GM12878 (cell line): ENCODE data around the gene SLC13A3. TPM values are rescaled to one million over a fixed set of nuclear protein-coding genes. Genes with fewer than 3 reads are reported as not detected.

Experiments used
- ATAC-seq: fragments of 200-7000 bp; cut with Tn5 transposase; 3 replicates; pipeline ENCODE4 v1.9.1; 2020; ENCODE audit warnings: mild to moderate bottlenecking, moderate library complexity
- BruUV-seq: library from RNA; stranded (reverse); fragments of 400-500 nt; replicated peaks from 2 replicates; lab custom pipeline; 2021; lab: Mats Ljungman, UMichigan
- CTCF ChIA-PET: fragments of 300-600 bp; sonication (Branson Sonifier 250); formaldehyde crosslinking; extraction: SDS; loops from one replicate; lab custom pipeline; 2021; ENCODE audit warnings: inconsistent platforms; lab: Yijun Ruan, JAX
- POLR2A ChIA-PET: fragments of 350-600 bp; formaldehyde crosslinking; extraction: SDS; loops from one replicate; lab custom pipeline; 2021; ENCODE audit warnings: inconsistent platforms; lab: Charles Lee
- RAD21 ChIA-PET: fragments of 300-600 bp; sonication (Branson Sonifier 250); formaldehyde crosslinking; loops from one replicate; lab custom pipeline; 2023; ENCODE audit warnings: antibody characterized with exemption; ENCODE audit not compliant: unreplicated experiment; lab: Charles Lee
- SMC1A ChIA-PET: fragments of 300-600 bp; sonication (Branson Sonifier 250); formaldehyde crosslinking; loops from one replicate; lab custom pipeline; 2023; ENCODE audit not compliant: unreplicated experiment, uncharacterized antibody; lab: Charles Lee
- DNase-seq: peaks from one replicate; pipeline ENCODE4 v3.0.0-alpha.2; 2011; ENCODE audit warnings: low read depth, low spot score
- FAIRE-seq: peaks from 3 replicates; lab custom pipeline; 2011; peaks lifted over from hg19 to GRCh38; lab: Jason Lieb, UNC
- H2AFZ ChIP-seq: 2 replicates; pipeline ENCODE4 v1.6.0; 2011; ENCODE audit warnings: low read depth, low read length, control low read depth; ENCODE audit not compliant: control insufficient read depth
- H3K27ac ChIP-seq: 2 replicates; pipeline ENCODE4 v1.5.1; 2011; ENCODE audit warnings: control low read depth; ENCODE audit not compliant: control insufficient read depth, insufficient read depth
- H3K27me3 ChIP-seq, 2 experiments: replicated peaks in 1 of 2; 2 replicates each; pipeline versions ENCODE4 v1.6.0 to v1.6.1; 2011; ENCODE audit warnings: low read length in 1 of 2; ENCODE audit not compliant: control insufficient read depth in 2 of 2, insufficient read depth in 2 of 2
- H3K36me3 ChIP-seq, 2 experiments: 2 replicates each; pipeline ENCODE4 v1.5.1; 2011; ENCODE audit warnings: low read length in 1 of 2; ENCODE audit not compliant: control insufficient read depth in 2 of 2, insufficient read depth in 2 of 2
- H3K4me1 ChIP-seq: 2 replicates; pipeline ENCODE4 v1.6.1; 2011; ENCODE audit warnings: mild to moderate bottlenecking, low read length, moderate library complexity, mixed read lengths; ENCODE audit not compliant: control insufficient read depth, insufficient read depth
- H3K4me2 ChIP-seq: 2 replicates; pipeline ENCODE4 v1.6.0; 2011; ENCODE audit warnings: control low read depth; ENCODE audit not compliant: control insufficient read depth, insufficient read depth
- H3K4me3 ChIP-seq: fragments of 200-600 bp; sonication (generic); 2 replicates; pipeline ENCODE4 v1.5.1; 2016
- H3K79me2 ChIP-seq: 2 replicates; pipeline ENCODE4 v1.6.0; 2011; ENCODE audit warnings: low read length; ENCODE audit not compliant: control insufficient read depth, insufficient read depth
- H3K9ac ChIP-seq: 2 replicates; pipeline ENCODE4 v1.8.0; 2011; ENCODE audit warnings: low read length, control low read depth, mixed read lengths; ENCODE audit not compliant: control insufficient read depth, insufficient read depth
- H3K9me3 ChIP-seq: replicated peaks from 3 replicates; pipeline ENCODE4 v1.5.1; 2011; ENCODE audit warnings: mild to moderate bottlenecking, low read length; ENCODE audit not compliant: control insufficient read depth, insufficient read depth
- H4K20me1 ChIP-seq: 2 replicates; pipeline ENCODE4 v1.6.0; 2011; ENCODE audit not compliant: control insufficient read depth, insufficient read depth
- CREB1 ChIP-seq: IDR thresholded peaks from 2 replicates; pipeline ENCODE4 v1.6.1; 2012; ENCODE audit warnings: low read depth, mild to moderate bottlenecking, inconsistent platforms
- FOXK2 ChIP-seq: fragments of 450-650 bp; IDR thresholded peaks from 2 replicates; pipeline ENCODE4 v1.6.1; 2017; ENCODE audit warnings: mild to moderate bottlenecking, moderate library complexity
- MTA2 ChIP-seq: fragments of 450-650 bp; IDR thresholded peaks from 2 replicates; pipeline ENCODE4 v1.6.1; 2016; ENCODE audit warnings: low read depth, mild to moderate bottlenecking, moderate library complexity
- TCF3 ChIP-seq: IDR thresholded peaks from 2 replicates; pipeline ENCODE4 v1.6.1; 2012; ENCODE audit warnings: low read depth, mild to moderate bottlenecking, low read length, borderline replicate concordance; ENCODE audit not compliant: insufficient read depth
- ZSCAN29 ChIP-seq: fragments of 450-650 bp; IDR thresholded peaks from 2 replicates; pipeline ENCODE4 v1.6.1; 2017; ENCODE audit warnings: mild to moderate bottlenecking, moderate library complexity
- WGBS: methylation state at CpG from one replicate; pipeline ENCODE4 v1.1.6; 2016; ENCODE audit warnings: low lambda C conversion rate; ENCODE audit not compliant: insufficient replicate concordance, insufficient coverage; ENCODE audit errors: missing lambda C conversion rate; 5-methylcytosine and 5-hydroxymethylcytosine counted together
- in situ Hi-C: fragments of 300-500 bp; cut with MboI; formaldehyde crosslinking; loops from 9 replicates; pipeline ENCODE4 v1.14.3; 2018; ENCODE audit warnings: mixed read lengths
- intact Hi-C: fragments of 100-400 bp; cut with micrococcal nuclease; formaldehyde crosslinking; loops from one replicate; pipeline ENCODE4 v1.14.2; 2022; ENCODE audit not compliant: unreplicated experiment
- polyA plus RNA-seq, 11 experiments: library from polyadenylated mRNA; depleted of rRNA in 4 of 11; unstranded in 6 of 11; stranded (reverse) in 5 of 11; fragments of >200 nt; fragmentation: Nextera tagmentation in 4 of 11; fragmentation: Illumina TruSeq in 1 of 11; extraction: Ambion mirVana in 4 of 11; extraction: Trizol in 1 of 11; gene quantifications; 1 replicate in 1 of 11; 2 replicates in 10 of 11; pipeline versions ENCODE4 v1.2.1 to v1.2.3, GENCODE V29; 2011 to 2016; ENCODE audit warnings: inconsistent platforms in 2 of 11, missing spikeins in 2 of 11, low read depth in 1 of 11
- total RNA-seq, 4 experiments: library from RNA; depleted of rRNA in 3 of 4; stranded (reverse); fragments of >200 nt in 3 of 4; fragmentation: Illumina TruSeq in 1 of 4; extraction: Trizol in 1 of 4; gene quantifications; 2 replicates each; pipeline versions ENCODE4 v1.2.1 to v1.2.3, GENCODE V29; 2013 to 2021
- TF ChIP-seq, protein P1 (sequence below): fragments of 450-650 bp; formaldehyde crosslinking; IDR thresholded peaks from 2 replicates; pipeline ENCODE4 v1.4.0; 2020; ENCODE audit warnings: mild to moderate bottlenecking, moderate library complexity
- TF ChIP-seq, protein P2 (sequence below): fragments of 450-650 bp; IDR thresholded peaks from 2 replicates; pipeline ENCODE4 v1.6.1; 2017; ENCODE audit warnings: antibody characterized with exemption, mild to moderate bottlenecking, moderate library complexity
- TF ChIP-seq, protein P3 (sequence below): fragments of 450-650 bp; IDR thresholded peaks from 2 replicates; pipeline ENCODE4 v1.6.1; 2017; ENCODE audit warnings: mild to moderate bottlenecking, low read depth, inconsistent platforms; ENCODE audit not compliant: poor library complexity, severe bottlenecking

SLC13A3 gene
- total and polyA plus RNA-seq, 10 of the 15 experiments (the other 5 are each of a cell fraction or from before 2014, with no cell fraction given), result 0.03 to 0.76 (median 0.07) TPM; not detected in 4

DNA sequence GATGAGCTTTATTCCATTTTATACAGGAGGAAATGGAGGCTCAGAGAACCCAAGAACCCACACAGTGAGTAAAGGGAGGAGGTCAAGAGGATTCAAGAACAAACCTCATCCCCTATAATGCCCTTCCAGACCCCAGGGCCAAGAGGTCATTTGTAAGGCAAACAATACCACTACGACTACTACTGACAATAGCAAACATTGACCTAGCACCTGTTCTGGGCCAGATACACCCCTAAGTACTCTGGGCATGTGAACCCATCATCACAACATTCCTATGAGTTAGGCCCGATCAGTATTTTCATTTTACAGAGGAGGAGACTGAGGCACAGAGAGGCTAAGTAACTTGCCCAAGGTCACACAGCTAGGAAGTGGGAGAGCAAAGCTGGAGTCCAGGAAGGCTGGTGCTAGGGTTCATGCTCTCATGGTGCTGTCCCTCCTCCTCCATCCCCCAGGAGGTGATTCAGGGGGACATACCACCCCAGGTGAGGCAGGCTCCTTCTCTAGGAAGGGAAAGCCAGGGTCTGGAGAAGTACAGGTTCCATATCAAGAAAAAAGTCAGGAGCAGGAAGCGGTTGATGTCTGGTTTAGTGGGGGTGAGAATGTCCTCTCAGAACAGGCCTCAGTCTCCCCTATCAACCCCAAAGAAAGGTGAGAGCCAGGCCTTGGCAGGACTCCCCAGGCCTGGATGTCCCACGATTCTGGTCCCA, 13.7 kb downstream of the SLC13A3 start:
- no peaks in the 10 kb centered on the region for H3K4me1 ChIP-seq
- 55% methylated on average over 4 of the region's 4 CpGs for WGBS
- no peaks in the 10 kb centered on the region for H4K20me1 ChIP-seq
- no peak overlapping the region for H2AFZ ChIP-seq
- no peaks in the 10 kb centered on the region for H3K9me3 ChIP-seq
- ChIA-PET SMC1A (no interaction called here), POLR2A (no interaction called here), CTCF (no interaction called here), RAD21 (no interaction called here)
- no peak for FAIRE-seq
- H3K27me3 ChIP-seq, result no peaks in the 10 kb centered on the region
- H3K27ac ChIP-seq, result no peak overlapping the region
- no peak for ATAC-seq
- no peaks in the 10 kb centered on the region for H3K79me2 ChIP-seq
- no peak overlapping the region for H3K4me3 ChIP-seq
- no TSS peak for BruUV-seq
- 0 out of 2 replicates have a peak, but pooled peaks have one; percentile 16 for TF ChIP-seq FOXK2
- no peak for TF ChIP-seq TCF3
- DNase-seq, result no peak
- in situ Hi-C loops (no loop called here), intact Hi-C loops (no loop called here)
- no peak overlapping the region for H3K9ac ChIP-seq
- H3K4me2 ChIP-seq, result no peak overlapping the region
- no peaks in the 10 kb centered on the region for H3K36me3 ChIP-seq

DNA sequence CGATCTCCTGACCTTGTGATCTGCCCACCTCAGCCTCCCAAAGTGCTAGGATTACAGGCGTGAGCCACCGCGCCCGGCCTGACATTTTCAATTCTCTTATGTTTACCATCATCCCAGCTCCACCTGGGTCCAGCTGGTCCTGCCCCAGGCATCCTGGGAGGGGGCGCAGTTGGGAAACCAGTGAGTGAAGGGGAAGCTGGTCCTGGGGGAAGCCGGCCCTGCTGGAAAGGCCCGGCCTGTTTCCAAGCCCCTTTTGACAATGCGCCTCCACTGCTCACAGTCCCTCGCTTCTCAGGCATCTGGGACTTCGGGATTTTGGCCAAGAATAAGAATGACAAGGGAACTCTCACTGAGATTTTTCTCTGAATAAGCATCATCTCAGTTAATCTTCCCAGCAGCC, 14.2 kb downstream of the SLC13A3 start:
- no peaks in the 10 kb centered on the region for H3K4me1 ChIP-seq
- no TSS peak for BruUV-seq
- H3K79me2 ChIP-seq, result no peaks in the 10 kb centered on the region
- no peak overlapping the region for H2AFZ ChIP-seq
- H3K9me3 ChIP-seq, result no peaks in the 10 kb centered on the region
- ChIA-PET SMC1A (no interaction called here), POLR2A (no interaction called here), RAD21 (no interaction called here), CTCF (no interaction called here)
- DNase-seq, result no peak
- no peaks in the 10 kb centered on the region for H3K36me3 ChIP-seq
- 61% methylated on average over 11 of the region's 11 CpGs for WGBS
- intact Hi-C loops, result no loop called here
- H3K4me2 ChIP-seq, result no peak overlapping the region
- no peak overlapping the region for H3K4me3 ChIP-seq
- no peaks in the 10 kb centered on the region for H3K27me3 ChIP-seq
- no peak for FAIRE-seq
- H4K20me1 ChIP-seq, result no peaks in the 10 kb centered on the region
- no peak overlapping the region for H3K9ac ChIP-seq
- in situ Hi-C loops, result no loop called here
- no peak for ATAC-seq
- H3K27ac ChIP-seq, result no peak overlapping the region
- TF ChIP-seq MTA2, result no peak
- TF ChIP-seq, protein P1, sequence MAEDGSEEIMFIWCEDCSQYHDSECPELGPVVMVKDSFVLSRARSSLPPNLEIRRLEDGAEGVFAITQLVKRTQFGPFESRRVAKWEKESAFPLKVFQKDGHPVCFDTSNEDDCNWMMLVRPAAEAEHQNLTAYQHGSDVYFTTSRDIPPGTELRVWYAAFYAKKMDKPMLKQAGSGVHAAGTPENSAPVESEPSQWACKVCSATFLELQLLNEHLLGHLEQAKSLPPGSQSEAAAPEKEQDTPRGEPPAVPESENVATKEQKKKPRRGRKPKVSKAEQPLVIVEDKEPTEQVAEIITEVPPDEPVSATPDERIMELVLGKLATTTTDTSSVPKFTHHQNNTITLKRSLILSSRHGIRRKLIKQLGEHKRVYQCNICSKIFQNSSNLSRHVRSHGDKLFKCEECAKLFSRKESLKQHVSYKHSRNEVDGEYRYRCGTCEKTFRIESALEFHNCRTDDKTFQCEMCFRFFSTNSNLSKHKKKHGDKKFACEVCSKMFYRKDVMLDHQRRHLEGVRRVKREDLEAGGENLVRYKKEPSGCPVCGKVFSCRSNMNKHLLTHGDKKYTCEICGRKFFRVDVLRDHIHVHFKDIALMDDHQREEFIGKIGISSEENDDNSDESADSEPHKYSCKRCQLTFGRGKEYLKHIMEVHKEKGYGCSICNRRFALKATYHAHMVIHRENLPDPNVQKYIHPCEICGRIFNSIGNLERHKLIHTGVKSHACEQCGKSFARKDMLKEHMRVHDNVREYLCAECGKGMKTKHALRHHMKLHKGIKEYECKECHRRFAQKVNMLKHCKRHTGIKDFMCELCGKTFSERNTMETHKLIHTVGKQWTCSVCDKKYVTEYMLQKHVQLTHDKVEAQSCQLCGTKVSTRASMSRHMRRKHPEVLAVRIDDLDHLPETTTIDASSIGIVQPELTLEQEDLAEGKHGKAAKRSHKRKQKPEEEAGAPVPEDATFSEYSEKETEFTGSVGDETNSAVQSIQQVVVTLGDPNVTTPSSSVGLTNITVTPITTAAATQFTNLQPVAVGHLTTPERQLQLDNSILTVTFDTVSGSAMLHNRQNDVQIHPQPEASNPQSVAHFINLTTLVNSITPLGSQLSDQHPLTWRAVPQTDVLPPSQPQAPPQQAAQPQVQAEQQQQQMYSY (CRISPR knock-in tag), result no peak
- TF ChIP-seq, protein P2, sequence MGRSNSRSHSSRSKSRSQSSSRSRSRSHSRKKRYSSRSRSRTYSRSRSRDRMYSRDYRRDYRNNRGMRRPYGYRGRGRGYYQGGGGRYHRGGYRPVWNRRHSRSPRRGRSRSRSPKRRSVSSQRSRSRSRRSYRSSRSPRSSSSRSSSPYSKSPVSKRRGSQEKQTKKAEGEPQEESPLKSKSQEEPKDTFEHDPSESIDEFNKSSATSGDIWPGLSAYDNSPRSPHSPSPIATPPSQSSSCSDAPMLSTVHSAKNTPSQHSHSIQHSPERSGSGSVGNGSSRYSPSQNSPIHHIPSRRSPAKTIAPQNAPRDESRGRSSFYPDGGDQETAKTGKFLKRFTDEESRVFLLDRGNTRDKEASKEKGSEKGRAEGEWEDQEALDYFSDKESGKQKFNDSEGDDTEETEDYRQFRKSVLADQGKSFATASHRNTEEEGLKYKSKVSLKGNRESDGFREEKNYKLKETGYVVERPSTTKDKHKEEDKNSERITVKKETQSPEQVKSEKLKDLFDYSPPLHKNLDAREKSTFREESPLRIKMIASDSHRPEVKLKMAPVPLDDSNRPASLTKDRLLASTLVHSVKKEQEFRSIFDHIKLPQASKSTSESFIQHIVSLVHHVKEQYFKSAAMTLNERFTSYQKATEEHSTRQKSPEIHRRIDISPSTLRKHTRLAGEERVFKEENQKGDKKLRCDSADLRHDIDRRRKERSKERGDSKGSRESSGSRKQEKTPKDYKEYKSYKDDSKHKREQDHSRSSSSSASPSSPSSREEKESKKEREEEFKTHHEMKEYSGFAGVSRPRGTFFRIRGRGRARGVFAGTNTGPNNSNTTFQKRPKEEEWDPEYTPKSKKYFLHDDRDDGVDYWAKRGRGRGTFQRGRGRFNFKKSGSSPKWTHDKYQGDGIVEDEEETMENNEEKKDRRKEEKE, result no peak
- TF ChIP-seq, protein P3, sequence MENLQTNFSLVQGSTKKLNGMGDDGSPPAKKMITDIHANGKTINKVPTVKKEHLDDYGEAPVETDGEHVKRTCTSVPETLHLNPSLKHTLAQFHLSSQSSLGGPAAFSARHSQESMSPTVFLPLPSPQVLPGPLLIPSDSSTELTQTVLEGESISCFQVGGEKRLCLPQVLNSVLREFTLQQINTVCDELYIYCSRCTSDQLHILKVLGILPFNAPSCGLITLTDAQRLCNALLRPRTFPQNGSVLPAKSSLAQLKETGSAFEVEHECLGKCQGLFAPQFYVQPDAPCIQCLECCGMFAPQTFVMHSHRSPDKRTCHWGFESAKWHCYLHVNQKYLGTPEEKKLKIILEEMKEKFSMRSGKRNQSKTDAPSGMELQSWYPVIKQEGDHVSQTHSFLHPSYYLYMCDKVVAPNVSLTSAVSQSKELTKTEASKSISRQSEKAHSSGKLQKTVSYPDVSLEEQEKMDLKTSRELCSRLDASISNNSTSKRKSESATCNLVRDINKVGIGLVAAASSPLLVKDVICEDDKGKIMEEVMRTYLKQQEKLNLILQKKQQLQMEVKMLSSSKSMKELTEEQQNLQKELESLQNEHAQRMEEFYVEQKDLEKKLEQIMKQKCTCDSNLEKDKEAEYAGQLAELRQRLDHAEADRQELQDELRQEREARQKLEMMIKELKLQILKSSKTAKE, result no peak
- no peak for TF ChIP-seq CREB1
- TF ChIP-seq ZSCAN29, result no peak
